ENCODE data around the gene STAT6. TPM values are rescaled to one million over a fixed set of nuclear protein-coding genes. Genes with fewer than 3 reads are reported as not detected.

STAT6 gene
- polyA plus RNA-seq, 2 of the 4 experiments (the other 2 are of a cell fraction), result 58.8 to 59.0 TPM

DNA sequence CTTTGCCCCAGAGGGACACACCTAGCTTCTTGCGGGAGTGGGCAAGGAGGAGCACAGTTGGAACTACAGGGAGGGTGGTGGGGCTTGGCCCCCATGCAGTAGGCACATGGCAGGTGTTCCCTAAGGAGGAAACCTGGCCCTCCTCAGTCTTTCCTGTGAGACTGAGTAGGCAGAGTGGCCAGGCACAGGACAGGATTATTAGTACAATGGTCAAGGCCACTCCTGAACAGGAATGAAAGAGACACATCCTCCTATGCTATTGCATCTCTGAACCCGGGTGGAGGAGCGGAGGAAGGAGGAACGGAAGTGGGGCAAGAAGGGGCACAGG lies 62.1 kb downstream of the STAT6 start:
- FAIRE-seq, result no peak
- TF ChIP-seq RARB (CRISPR knock-in tag; IDR thresholded peaks at IDR 0.05) (no peak), BHLHE40 (IDR thresholded peaks at IDR 0.05; ENCODE audit: low read depth, low read length) (no peak)
- ChIA-PET POLR2A (no interaction called here), CTCF (interaction anchor here (0.8 to 7.8 kb wide), 16 partner anchors 9 to 209 kb away, joined by 3 to 44 read pairs (median 4); partner anchors contain the start of genes STAT6 and ZBTB39)
- peak; percentile 30 to 31; a peak in 4 of 6 replicates for ATAC-seq
- Histone ChIP-seq H3K27ac (no peak overlapping the region), H3K4me3 (no peak overlapping the region), H3K4me1 (peaks cover 23% of the 10 kb centered on the region; the same call in 2 of the 3 replicates), H3K9me3 (no peaks in the 10 kb centered on the region), H3K4me2 (peak overlapping the region; percentile 39)
- DNase-seq (ENCODE audit: low read depth in 1 of 2, low spot score in 1 of 2), result no peak
- 46% methylated on average over 4 of the region's 4 CpGs for WGBS (ENCODE audit: missing lambda C conversion rate)

DNA sequence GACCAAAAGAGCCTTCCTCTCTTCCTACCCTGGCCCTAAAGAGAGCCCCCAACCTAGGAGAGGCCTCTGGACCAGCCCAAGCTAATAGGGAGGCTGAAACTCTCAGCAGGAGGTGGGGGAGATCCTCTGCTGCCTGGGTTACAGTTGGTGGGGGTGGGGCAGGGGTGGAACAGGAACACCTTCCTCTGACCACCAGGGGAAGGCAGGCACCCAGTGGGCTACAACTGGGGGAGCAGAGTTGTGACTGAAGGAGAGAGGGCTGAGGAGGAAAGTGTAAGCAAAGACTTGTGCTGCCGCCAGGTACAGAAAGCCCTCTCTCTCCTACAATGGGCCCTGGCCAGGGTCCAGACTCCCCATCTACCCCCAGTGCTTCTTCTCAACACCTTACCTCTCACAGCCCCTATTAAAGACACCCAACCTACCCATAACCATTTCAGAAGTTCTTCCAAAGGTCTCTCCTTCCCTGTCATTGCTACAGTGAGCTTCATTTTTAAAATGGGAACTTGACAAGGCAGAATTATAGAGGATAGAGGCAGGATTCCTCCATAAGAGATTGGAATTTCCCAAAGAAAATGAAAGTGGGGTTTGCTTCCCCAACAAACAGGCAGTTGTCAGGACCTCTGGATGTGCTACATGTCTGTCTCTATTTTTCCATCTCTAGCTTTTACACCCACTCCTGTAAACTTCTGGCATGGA lies 62.6 kb downstream of the STAT6 start:
- TF ChIP-seq CBX8 (IDR thresholded peaks at IDR 0.05) (no peak), SMC3 (IDR thresholded peaks at IDR 0.05) (no peak), JUNB (IDR thresholded peaks at IDR 0.05) (no peak), EHMT2 (IDR thresholded peaks at IDR 0.05; ENCODE audit: low read depth) (no peak), MAFK (IDR thresholded peaks at IDR 0.05; ENCODE audit: partially characterized antibody) (no peak), PHF8 (IDR thresholded peaks at IDR 0.05; ENCODE audit: borderline replicate concordance, low read depth) (no peak), SREBF2 (IDR thresholded peaks at IDR 0.05) (no peak), HOXB13 (CRISPR knock-in tag; IDR thresholded peaks at IDR 0.05; ENCODE audit: low read depth) (no peak), TP53 (CRISPR knock-in tag; IDR thresholded peaks at IDR 0.05) (no peak), EP300 (IDR thresholded peaks at IDR 0.05) (no peak)
- TF ChIP-seq, protein P1, sequence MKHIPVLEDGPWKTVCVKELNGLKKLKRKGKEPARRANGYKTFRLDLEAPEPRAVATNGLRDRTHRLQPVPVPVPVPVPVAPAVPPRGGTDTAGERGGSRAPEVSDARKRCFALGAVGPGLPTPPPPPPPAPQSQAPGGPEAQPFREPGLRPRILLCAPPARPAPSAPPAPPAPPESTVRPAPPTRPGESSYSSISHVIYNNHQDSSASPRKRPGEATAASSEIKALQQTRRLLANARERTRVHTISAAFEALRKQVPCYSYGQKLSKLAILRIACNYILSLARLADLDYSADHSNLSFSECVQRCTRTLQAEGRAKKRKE (CRISPR knock-in tag; IDR thresholded peaks at IDR 0.05; ENCODE audit: low read depth), result no peak
- Histone ChIP-seq H3K9me3 (no peaks in the 10 kb centered on the region), H3K4me1 (peaks cover 23% of the 10 kb centered on the region; the same call in 2 of the 3 replicates), H3K4me3 (no peak overlapping the region), H3K4me2 (peak overlapping the region; percentile 39), H3K27ac (no peak overlapping the region)
- 88% methylated on average over 1 of the region's 1 CpG for WGBS (ENCODE audit: missing lambda C conversion rate)
- ChIA-PET POLR2A (no interaction called here), CTCF (interaction anchor here (0.8 to 7.8 kb wide), 17 partner anchors 9 to 208 kb away, joined by 3 to 44 read pairs (median 5); partner anchors contain the start of gene STAT6)
- DNase-seq (ENCODE audit: low read depth in 1 of 2, low spot score in 1 of 2) (no peak), FAIRE-seq (no peak), ATAC-seq (no peak; a peak in 1 of 6 replicates)

DNA sequence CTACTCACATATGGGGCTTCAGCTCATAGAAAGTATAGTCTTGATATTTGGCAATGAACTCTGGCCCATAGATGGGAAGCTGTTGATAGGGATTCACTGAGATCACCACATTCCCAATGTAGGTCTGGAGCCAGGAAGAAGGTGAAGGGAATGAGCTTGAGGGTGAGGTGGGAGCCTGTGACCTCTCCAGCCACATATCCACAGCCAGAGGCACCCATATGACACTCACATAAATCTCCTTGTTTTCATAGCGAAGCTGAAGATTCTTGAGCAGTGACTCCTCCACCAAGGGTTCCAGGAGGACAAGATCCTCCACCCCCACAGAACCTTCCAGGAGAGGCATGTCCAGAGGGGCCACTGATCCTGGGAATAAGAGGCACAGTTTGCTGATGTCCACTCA lies 63.2 kb downstream of the STAT6 start:
- DNase-seq (ENCODE audit: low read depth in 1 of 2, low spot score in 1 of 2), result no peak
- WGBS (ENCODE audit: missing lambda C conversion rate), result 43% methylated on average over 1 of the region's 1 CpG
- POLR2A ChIA-PET, result no interaction called here
- Histone ChIP-seq H3K9me3 (no peaks in the 10 kb centered on the region), H3K4me2 (no peak overlapping the region; the same call in 1 of the 3 replicates), H3K27ac (no peak overlapping the region), H3K4me3 (no peak overlapping the region), H3K4me1 (peaks cover 23% of the 10 kb centered on the region; the same call in 2 of the 3 replicates)
- TF ChIP-seq, protein P2, sequence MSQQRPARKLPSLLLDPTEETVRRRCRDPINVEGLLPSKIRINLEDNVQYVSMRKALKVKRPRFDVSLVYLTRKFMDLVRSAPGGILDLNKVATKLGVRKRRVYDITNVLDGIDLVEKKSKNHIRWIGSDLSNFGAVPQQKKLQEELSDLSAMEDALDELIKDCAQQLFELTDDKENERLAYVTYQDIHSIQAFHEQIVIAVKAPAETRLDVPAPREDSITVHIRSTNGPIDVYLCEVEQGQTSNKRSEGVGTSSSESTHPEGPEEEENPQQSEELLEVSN (IDR thresholded peaks at IDR 0.05; ENCODE audit: borderline replicate concordance, low read depth), result no peak
- TF ChIP-seq CHD2 (IDR thresholded peaks at IDR 0.05; ENCODE audit: low read length, partially characterized antibody), result no peak
- no peak for TF ChIP-seq RARB (CRISPR knock-in tag; IDR thresholded peaks at IDR 0.05)
- TF ChIP-seq MAZ (IDR thresholded peaks at IDR 0.05; ENCODE audit: borderline replicate concordance, low read depth, low read length), result no peak
- TF ChIP-seq, protein P3, sequence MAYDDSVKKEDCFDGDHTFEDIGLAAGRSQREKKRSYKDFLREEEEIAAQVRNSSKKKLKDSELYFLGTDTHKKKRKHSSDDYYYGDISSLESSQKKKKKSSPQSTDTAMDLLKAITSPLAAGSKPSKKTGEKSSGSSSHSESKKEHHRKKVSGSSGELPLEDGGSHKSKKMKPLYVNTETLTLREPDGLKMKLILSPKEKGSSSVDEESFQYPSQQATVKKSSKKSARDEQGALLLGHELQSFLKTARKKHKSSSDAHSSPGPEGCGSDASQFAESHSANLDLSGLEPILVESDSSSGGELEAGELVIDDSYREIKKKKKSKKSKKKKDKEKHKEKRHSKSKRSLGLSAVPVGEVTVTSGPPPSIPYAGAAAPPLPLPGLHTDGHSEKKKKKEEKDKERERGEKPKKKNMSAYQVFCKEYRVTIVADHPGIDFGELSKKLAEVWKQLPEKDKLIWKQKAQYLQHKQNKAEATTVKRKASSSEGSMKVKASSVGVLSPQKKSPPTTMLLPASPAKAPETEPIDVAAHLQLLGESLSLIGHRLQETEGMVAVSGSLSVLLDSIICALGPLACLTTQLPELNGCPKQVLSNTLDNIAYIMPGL (CRISPR knock-in tag; IDR thresholded peaks at IDR 0.05; ENCODE audit: borderline replicate concordance), result no peak
- no peak for TF ChIP-seq HOXB13 (CRISPR knock-in tag; IDR thresholded peaks at IDR 0.05; ENCODE audit: low read depth)
- TF ChIP-seq, protein P4, sequence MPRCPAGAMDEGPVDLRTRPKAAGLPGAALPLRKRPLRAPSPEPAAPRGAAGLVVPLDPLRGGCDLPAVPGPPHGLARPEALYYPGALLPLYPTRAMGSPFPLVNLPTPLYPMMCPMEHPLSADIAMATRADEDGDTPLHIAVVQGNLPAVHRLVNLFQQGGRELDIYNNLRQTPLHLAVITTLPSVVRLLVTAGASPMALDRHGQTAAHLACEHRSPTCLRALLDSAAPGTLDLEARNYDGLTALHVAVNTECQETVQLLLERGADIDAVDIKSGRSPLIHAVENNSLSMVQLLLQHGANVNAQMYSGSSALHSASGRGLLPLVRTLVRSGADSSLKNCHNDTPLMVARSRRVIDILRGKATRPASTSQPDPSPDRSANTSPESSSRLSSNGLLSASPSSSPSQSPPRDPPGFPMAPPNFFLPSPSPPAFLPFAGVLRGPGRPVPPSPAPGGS (IDR thresholded peaks at IDR 0.05), result no peak
- TF ChIP-seq HOXA7 (CRISPR knock-in tag; IDR thresholded peaks at IDR 0.05), result no peak
- TF ChIP-seq, protein P5, sequence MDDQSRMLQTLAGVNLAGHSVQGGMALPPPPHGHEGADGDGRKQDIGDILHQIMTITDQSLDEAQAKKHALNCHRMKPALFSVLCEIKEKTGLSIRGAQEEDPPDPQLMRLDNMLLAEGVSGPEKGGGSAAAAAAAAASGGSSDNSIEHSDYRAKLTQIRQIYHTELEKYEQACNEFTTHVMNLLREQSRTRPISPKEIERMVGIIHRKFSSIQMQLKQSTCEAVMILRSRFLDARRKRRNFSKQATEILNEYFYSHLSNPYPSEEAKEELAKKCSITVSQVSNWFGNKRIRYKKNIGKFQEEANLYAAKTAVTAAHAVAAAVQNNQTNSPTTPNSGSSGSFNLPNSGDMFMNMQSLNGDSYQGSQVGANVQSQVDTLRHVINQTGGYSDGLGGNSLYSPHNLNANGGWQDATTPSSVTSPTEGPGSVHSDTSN (IDR thresholded peaks at IDR 0.05), result no peak
- TF ChIP-seq RFX5 (IDR thresholded peaks at IDR 0.05), result no peak
- no peak for TF ChIP-seq CHD4 (IDR thresholded peaks at IDR 0.05; ENCODE audit: borderline replicate concordance)
- TF ChIP-seq, protein P6, sequence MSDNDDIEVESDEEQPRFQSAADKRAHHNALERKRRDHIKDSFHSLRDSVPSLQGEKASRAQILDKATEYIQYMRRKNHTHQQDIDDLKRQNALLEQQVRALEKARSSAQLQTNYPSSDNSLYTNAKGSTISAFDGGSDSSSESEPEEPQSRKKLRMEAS (IDR thresholded peaks at IDR 0.05), result no peak
- TF ChIP-seq JUN (IDR thresholded peaks at IDR 0.05), result no peak
- no peak for TF ChIP-seq EHF (CRISPR knock-in tag; IDR thresholded peaks at IDR 0.05)
- no peak for TF ChIP-seq JUNB (IDR thresholded peaks at IDR 0.05)
- FAIRE-seq, result no peak
- CTCF ChIA-PET, result interaction anchor here (1.0 to 7.8 kb wide), 9 partner anchors 9 to 64 kb away, joined by 3 to 44 read pairs (median 9); partner anchors contain the start of gene STAT6
- no peak for ATAC-seq

Data from A549 (cell line).